UCSD-AML1 (cell line): Measurements from ENCODE around the gene AEBP2.
"Not testable (repeated sequence)": the region's sequence is repeated elsewhere in the genome, so short reads cannot be mapped to it uniquely, and the experiment has no call there.

Experiments
- DNase-seq: peaks from one replicate; lab custom pipeline; 2025; ENCODE audit not compliant: unreplicated experiment; lab: John Stamatoyannopoulos, UW

The AEBP2 gene

GRCh38 chr12:19451196-19451595 lies 11.9 kb downstream of the AEBP2 start:
- peak; percentile 7 for DNase-seq

- no peak for DNase-seq
These were observed 14.7 kb downstream of the AEBP2 start for GRCh38 chr12:19453961-19454360.

- no peak for DNase-seq
These were observed 15.5 kb downstream of the AEBP2 start for GRCh38 chr12:19454837-19455236.

- no peak for DNase-seq
These were observed 16.9 kb downstream of the AEBP2 start for GRCh38 chr12:19456176-19456575.

- DNase-seq, result no peak
These were observed 18.3 kb downstream of the AEBP2 start for GRCh38 chr12:19457561-19457960.

- no peak for DNase-seq
These were observed 19.4 kb downstream of the AEBP2 start for GRCh38 chr12:19458733-19459132.

GRCh38 chr12:19461999-19462398 lies 22.7 kb downstream of the AEBP2 start:
- no peak for DNase-seq

- no peak for DNase-seq
These were observed 23.1 kb downstream of the AEBP2 start for GRCh38 chr12:19462406-19462805.

GRCh38 chr12:19464192-19464580 lies 24.9 kb downstream of the AEBP2 start:
- DNase-seq, result no peak

GRCh38 chr12:19465711-19466110 lies 26.4 kb downstream of the AEBP2 start:
- DNase-seq, result no peak

GRCh38 chr12:19474147-19474546 lies 34.9 kb downstream of the AEBP2 start:
- DNase-seq, result no peak

GRCh38 chr12:19475884-19476505 lies 36.7 kb downstream of the AEBP2 start:
- not testable (repeated sequence) for DNase-seq

GRCh38 chr12:19477071-19477470 lies 37.8 kb downstream of the AEBP2 start:
- DNase-seq, result no peak

- DNase-seq, result no peak
These were observed 41.2 kb downstream of the AEBP2 start for GRCh38 chr12:19480459-19480858.

- no peak for DNase-seq
These were observed 42.7 kb downstream of the AEBP2 start for GRCh38 chr12:19482036-19482435.

- peak; percentile 23 for DNase-seq
These were observed 43.3 kb downstream of the AEBP2 start for GRCh38 chr12:19482551-19483109.

GRCh38 chr12:19483727-19484126 lies 44.4 kb downstream of the AEBP2 start:
- DNase-seq, result no peak

GRCh38 chr12:19484738-19485137 lies 45.4 kb downstream of the AEBP2 start:
- no peak for DNase-seq

GRCh38 chr12:19485240-19485639 lies 45.9 kb downstream of the AEBP2 start:
- no peak for DNase-seq

GRCh38 chr12:19489168-19489567 lies 49.9 kb downstream of the AEBP2 start:
- no peak for DNase-seq

GRCh38 chr12:19490908-19491307 lies 51.6 kb downstream of the AEBP2 start:
- DNase-seq, result no peak

GRCh38 chr12:19491863-19492262 lies 52.6 kb downstream of the AEBP2 start:
- no peak for DNase-seq

GRCh38 chr12:19496219-19496878 lies 57.1 kb downstream of the AEBP2 start:
- DNase-seq, result no peak
